ENCODE results near the gene MRPL44. TPM values are rescaled to one million over a fixed set of nuclear protein-coding genes. Genes with fewer than 3 reads are reported as not detected.

Gene MRPL44
- polyA plus RNA-seq, 3 donors = 7.5 to 28.4 (median 25.7) TPM

- H3K36me3 Mint-ChIP-seq = no peaks in the 10 kb centered on the region
- H3K9me3 Mint-ChIP-seq = peaks cover 0 to 2% (median 0%) of the 10 kb centered on the region in 7 donors
- H3K27me3 Mint-ChIP-seq (ENCODE audit: low read depth in 3 of 3) = peaks cover 0 to 1% (median 0%) of the 10 kb centered on the region in 3 donors
- Histone ChIP-seq H2AFZ (ENCODE audit: insufficient read depth, low read depth, low read length, poor library complexity, severe bottlenecking) (no peak overlapping the region), H3K79me2 (ENCODE audit: insufficient read depth, low read length) (peaks cover 21% of the 10 kb centered on the region), H3K4me2 (replicated peaks; ENCODE audit: extremely low read depth, low read length, poor library complexity, severe bottlenecking) (no peak overlapping the region), H3K9ac (ENCODE audit: insufficient read depth, low read length, poor library complexity, severe bottlenecking) (no peak overlapping the region), H3K27ac (ENCODE audit: low read depth in 1 of 2, low read length in 2 of 2) (no peak overlapping the region), H3K4me3 (replicated peaks in 1 of 3; ENCODE audit: low read depth in 2 of 3, low read length in 3 of 3) (no peak overlapping the region), H4K20me1 (ENCODE audit: insufficient read depth, low read length) (peaks cover 2% of the 10 kb centered on the region), H3K27me3 (ENCODE audit: control insufficient read depth in 2 of 2, insufficient read depth in 2 of 2, low read length in 2 of 2) (no peaks in the 10 kb centered on the region), H3K4me1 (ENCODE audit: control insufficient read depth in 1 of 2, insufficient read depth in 2 of 2, low read length in 2 of 2) (peaks cover 26 to 28% of the 10 kb centered on the region in 2 donors), H3K36me3 (replicated peaks in 1 of 2; ENCODE audit: control insufficient read depth in 1 of 2, insufficient read depth in 2 of 2, low read length in 2 of 2) (no peaks in the 10 kb centered on the region), H3K9me3 (replicated peaks in 1 of 2; ENCODE audit: control insufficient read depth in 1 of 2, insufficient read depth in 1 of 2, low read length in 2 of 2) (no peaks in the 10 kb centered on the region)
- no peak for TF ChIP-seq CTCF (IDR thresholded peaks at IDR 0.05)
- H3K4me1 Mint-ChIP-seq = peaks cover 41% of the 10 kb centered on the region
- H3K4me3 Mint-ChIP-seq = no peak overlapping the region
- peak in 1 of 3 donors; percentile 23 for DNase-seq
- intact Hi-C loops (cut with micrococcal nuclease) = loop anchor here (10.0 kb wide), 3 partner anchors 120 to 630 kb away; partner anchors contain the start of genes AP1S3 (in 1 of the 2) and CUL3 (in 1 of the 2)
- no CpG with 5 or more reads among the region's 3 CpGs for WGBS (ENCODE audit: insufficient coverage)
- peak overlapping the region in 1 of 7 donors; percentile 24 for H3K27ac Mint-ChIP-seq
Observed at GRCh38 chr2:223954401-223954800, 2.9 kb upstream of the MRPL44 start.

GRCh38 chr2:223956300-223956699, 963 bp upstream of the MRPL44 start:
- Histone ChIP-seq H3K79me2 (ENCODE audit: insufficient read depth, low read length) (peaks cover 40% of the 10 kb centered on the region), H3K27me3 (ENCODE audit: control insufficient read depth in 2 of 2, insufficient read depth in 2 of 2, low read length in 2 of 2) (no peaks in the 10 kb centered on the region), H4K20me1 (ENCODE audit: insufficient read depth, low read length) (peaks cover 21% of the 10 kb centered on the region), H3K9ac (ENCODE audit: insufficient read depth, low read length, poor library complexity, severe bottlenecking) (peak overlapping the region; percentile 93), H3K4me3 (replicated peaks in 1 of 3; ENCODE audit: low read depth in 2 of 3, low read length in 3 of 3) (peak overlapping the region; percentile 68 to 97 (median 91)), H3K27ac (ENCODE audit: low read depth in 1 of 2, low read length in 2 of 2) (peak overlapping the region; percentile 93 to 96), H3K36me3 (replicated peaks in 1 of 2; ENCODE audit: control insufficient read depth in 1 of 2, insufficient read depth in 2 of 2, low read length in 2 of 2) (peaks cover 16 to 18% of the 10 kb centered on the region in 2 donors), H3K4me1 (ENCODE audit: control insufficient read depth in 1 of 2, insufficient read depth in 2 of 2, low read length in 2 of 2) (peaks cover 39 to 47% of the 10 kb centered on the region in 2 donors), H3K4me2 (replicated peaks; ENCODE audit: extremely low read depth, low read length, poor library complexity, severe bottlenecking) (peak overlapping the region; percentile 82), H3K9me3 (replicated peaks in 1 of 2; ENCODE audit: control insufficient read depth in 1 of 2, insufficient read depth in 1 of 2, low read length in 2 of 2) (no peaks in the 10 kb centered on the region), H2AFZ (ENCODE audit: insufficient read depth, low read depth, low read length, poor library complexity, severe bottlenecking) (peak overlapping the region; percentile 80)
- H3K27ac Mint-ChIP-seq = peak overlapping the region; percentile 90 to 98 (median 93)
- peak overlapping the region; percentile 91 to 96 for H3K4me3 Mint-ChIP-seq
- peaks cover 48% of the 10 kb centered on the region for H3K4me1 Mint-ChIP-seq
- peaks cover 0 to 2% (median 0%) of the 10 kb centered on the region in 7 donors for H3K9me3 Mint-ChIP-seq
- intact Hi-C loops (cut with micrococcal nuclease) = loop anchor here (10.0 kb wide), 3 partner anchors 121 to 629 kb away; partner anchors contain the start of genes AP1S3 (in 1 of the 2) and CUL3 (in 1 of the 2)
- WGBS (ENCODE audit: insufficient coverage) = 97% methylated on average over 4 of the region's 4 CpGs
- H3K27me3 Mint-ChIP-seq (ENCODE audit: low read depth in 3 of 3) = peaks cover 0 to 1% (median 0%) of the 10 kb centered on the region in 3 donors
- no peak for DNase-seq
- H3K36me3 Mint-ChIP-seq = peaks cover 14 to 15% of the 10 kb centered on the region in 2 donors
- TF ChIP-seq CTCF (IDR thresholded peaks at IDR 0.05) = no peak

Measured in CD14-positive monocyte (primary cell).